A549 treated with ZK216348 at 1 μM for 4 hours (cell line): Measurements from ENCODE around the gene POPDC3. TPM values are rescaled to one million over a fixed set of nuclear protein-coding genes. Genes with fewer than 3 reads are reported as not detected.

Source experiments
- total RNA-seq: library from RNA; stranded (reverse); fragments of 200-300 nt; extraction: Qiagen RNA extraction; gene quantifications from 5 replicates; pipeline ENCODE4 v1.2.3, GENCODE V29; 2022; ENCODE audit warnings: low read depth

The POPDC3 gene, protein sequence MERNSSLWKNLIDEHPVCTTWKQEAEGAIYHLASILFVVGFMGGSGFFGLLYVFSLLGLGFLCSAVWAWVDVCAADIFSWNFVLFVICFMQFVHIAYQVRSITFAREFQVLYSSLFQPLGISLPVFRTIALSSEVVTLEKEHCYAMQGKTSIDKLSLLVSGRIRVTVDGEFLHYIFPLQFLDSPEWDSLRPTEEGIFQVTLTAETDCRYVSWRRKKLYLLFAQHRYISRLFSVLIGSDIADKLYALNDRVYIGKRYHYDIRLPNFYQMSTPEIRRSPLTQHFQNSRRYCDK
- 23.1 to 27.6 TPM (median 24.5 TPM) in 5 replicates for total RNA-seq

DNA sequence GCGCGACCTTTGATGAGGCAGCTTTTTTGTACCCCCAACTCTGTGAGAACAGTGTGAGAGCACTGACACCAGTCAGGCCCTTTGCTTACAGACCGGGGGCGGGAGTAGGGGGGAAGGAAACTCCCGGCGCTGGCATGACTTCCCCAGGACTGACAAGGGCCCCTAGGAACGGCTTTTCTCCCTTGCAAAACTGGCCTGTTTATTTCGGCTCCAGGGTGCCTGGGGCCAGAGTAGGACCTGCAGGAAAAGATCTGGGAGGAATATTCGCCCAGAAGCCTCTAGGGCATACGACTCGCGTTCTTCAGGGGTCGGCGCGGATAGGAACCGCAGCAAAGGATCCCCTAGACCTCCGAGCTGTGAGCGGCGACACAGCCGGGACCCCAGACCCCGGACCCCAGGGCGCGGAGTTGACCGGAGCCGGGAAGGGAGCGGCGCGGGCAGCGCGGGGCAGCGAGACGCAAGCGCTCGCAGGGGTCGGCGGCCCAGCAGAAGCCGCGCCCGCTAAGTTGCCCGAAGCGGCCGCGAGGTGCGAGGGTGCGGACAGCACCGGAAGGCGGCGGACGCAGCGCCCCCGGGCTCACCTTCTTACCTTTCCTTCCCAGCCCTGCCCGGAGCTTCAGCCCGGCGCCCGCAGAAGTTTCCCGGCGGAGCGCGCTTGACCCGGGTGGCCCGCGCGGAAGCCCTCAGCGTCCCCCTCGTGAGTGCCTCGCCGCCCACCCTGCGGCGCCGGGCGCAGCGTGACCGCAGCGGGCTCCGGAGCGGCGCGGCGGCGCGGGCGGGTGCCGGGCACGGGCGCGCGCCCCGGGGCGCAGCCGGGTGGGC, at the start of gene POPDC3:
Gene POPDC3 (minus strand): TSS at position 771 of the 822 bp plus-strand sequence. CDS start 18,105 bp downstream, outside the sequence.

Other genes with a start within 250 kb of the POPDC3 start
- gene LIN28B, start 222.9 kb downstream of the POPDC3 start, total RNA-seq: 0.81 to 1.8 TPM (median 1.6 TPM) in 5 replicates
- 34.4 to 37.3 TPM (median 35.9 TPM) in 5 replicates for gene PREP, start 223.1 kb upstream of the POPDC3 start, total RNA-seq